A549 (cell line): ENCODE measurements around the gene PRKN. TPM values are rescaled to one million over a fixed set of nuclear protein-coding genes. Genes with fewer than 3 reads are reported as not detected.

Experiments used
- ATAC-seq, 2 experiments: fragments of 200-7000 bp in 1 of 2; fragments of >200 bp in 1 of 2; cut with Nextera tagmentation in 1 of 2; cut with Tn5 transposase in 1 of 2; 3 replicates each; pipeline versions ENCODE4 v1.8.0 to v1.9.1; 2018 to 2020; ENCODE audit warnings: mild to moderate bottlenecking in 1 of 2, moderate library complexity in 1 of 2
- CTCF ChIA-PET: fragments of 300-600 bp; sonication (Branson Sonifier 250); formaldehyde crosslinking; extraction: SDS; loops from one replicate; lab custom pipeline; 2021; ENCODE audit warnings: antibody characterized with exemption, inconsistent platforms; lab: Yijun Ruan, JAX
- POLR2A ChIA-PET: fragments of 350-600 bp; formaldehyde crosslinking; extraction: SDS; loops from one replicate; lab custom pipeline; 2021; ENCODE audit warnings: antibody characterized with exemption, inconsistent platforms; lab: Yijun Ruan, JAX
- DNase-seq, 2 experiments: peaks; one replicate each; pipeline versions ENCODE4 v3.0.0 to v3.0.0-alpha.2; 2011 to 2016; ENCODE audit warnings: low read depth in 1 of 2, low spot score in 1 of 2
- FAIRE-seq: peaks from 2 replicates; lab custom pipeline; 2011; peaks lifted over from hg19 to GRCh38; lab: Jason Lieb, UNC
- H3K27ac ChIP-seq, 2 experiments: fragments of >200 bp; sonication (Bioruptor Twin); formaldehyde crosslinking; 3 replicates each; pipeline ENCODE4 v1.5.1; 2016 to 2017
- H3K4me1 ChIP-seq: fragments of >200 bp; sonication (Bioruptor Twin); formaldehyde crosslinking; 3 replicates; pipeline ENCODE4 v1.6.1; 2016
- H3K4me2 ChIP-seq: fragments of >200 bp; sonication (Bioruptor Twin); formaldehyde crosslinking; 3 replicates; pipeline ENCODE4 v1.6.1; 2016
- H3K4me3 ChIP-seq: fragments of >200 bp; sonication (Bioruptor Twin); formaldehyde crosslinking; 3 replicates; pipeline ENCODE4 v1.5.1; 2016
- H3K9me3 ChIP-seq: fragments of >200 bp; sonication (Bioruptor Twin); formaldehyde crosslinking; 3 replicates; pipeline ENCODE4 v1.6.1; 2016
- CBX8 ChIP-seq: fragments of 200-600 bp; sonication (generic); IDR thresholded peaks from 2 replicates; pipeline ENCODE4 v1.6.1; 2016
- CEBPB ChIP-seq, 2 experiments: fragments of >200 bp in 1 of 2; sonication (Bioruptor Twin) in 1 of 2; formaldehyde crosslinking in 1 of 2; IDR thresholded peaks; 2 replicates each; pipeline ENCODE4 v1.6.1; 2012 to 2016
- CHD2 ChIP-seq: fragments of 150-350 bp; IDR thresholded peaks from 2 replicates; pipeline ENCODE4 v1.6.1; 2014; ENCODE audit warnings: low read length; ENCODE audit not compliant: partially characterized antibody
- CHD4 ChIP-seq: fragments of 200-600 bp; sonication (generic); IDR thresholded peaks from 2 replicates; pipeline ENCODE4 v1.6.1; 2016; ENCODE audit warnings: antibody characterized with exemption, mild to moderate bottlenecking, borderline replicate concordance
- E2F6 ChIP-seq: IDR thresholded peaks from 2 replicates; pipeline ENCODE4 v1.6.1; 2012; ENCODE audit warnings: low read depth, borderline replicate concordance
- EHMT2 ChIP-seq: fragments of 200-600 bp; sonication (generic); IDR thresholded peaks from 2 replicates; pipeline ENCODE4 v1.6.1; 2016; ENCODE audit warnings: antibody characterized with exemption, low read depth, mild to moderate bottlenecking, moderate library complexity
- EP300 ChIP-seq, 2 experiments: fragments of >200 bp; sonication (Bioruptor Twin); formaldehyde crosslinking; IDR thresholded peaks; 2 replicates in 1 of 2; 3 replicates in 1 of 2; pipeline ENCODE4 v1.6.1; 2016 to 2017
- FOSB ChIP-seq: fragments of 250-450 bp; sonication (Bioruptor Pico); IDR thresholded peaks from 2 replicates; pipeline ENCODE4 v1.5.0; 2020; ENCODE audit warnings: mild to moderate bottlenecking, moderate library complexity
- FOXS1 ChIP-seq: fragments of 250-450 bp; sonication (Bioruptor Pico); IDR thresholded peaks from 2 replicates; pipeline ENCODE4 v1.5.0; 2020; ENCODE audit warnings: mild to moderate bottlenecking, moderate library complexity
- GATA3 ChIP-seq: IDR thresholded peaks from 2 replicates; pipeline ENCODE4 v1.6.1; 2012; ENCODE audit warnings: borderline replicate concordance
- HOXB13 ChIP-seq: fragments of 250-450 bp; sonication (Bioruptor Pico); IDR thresholded peaks from 2 replicates; pipeline ENCODE4 v1.5.0; 2020; ENCODE audit warnings: low read depth, mild to moderate bottlenecking, moderate library complexity
- JUN ChIP-seq, 2 experiments: fragments of >200 bp; sonication (Bioruptor Twin); formaldehyde crosslinking; IDR thresholded peaks; 2 replicates in 1 of 2; 3 replicates in 1 of 2; pipeline ENCODE4 v1.6.1; 2016 to 2017
- KDM5A ChIP-seq: fragments of 200-600 bp; sonication (generic); IDR thresholded peaks from 2 replicates; pipeline ENCODE4 v1.6.1; 2016; ENCODE audit warnings: antibody characterized with exemption, mild to moderate bottlenecking
- MYC ChIP-seq: IDR thresholded peaks from 2 replicates; pipeline ENCODE4 v1.6.1; 2012; ENCODE audit warnings: mild to moderate bottlenecking, inconsistent platforms, low read length, improper control_type of control experiment, borderline replicate concordance
- NFE2L2 ChIP-seq: fragments of 150-350 bp; conservative IDR thresholded peaks from 2 replicates; pipeline ENCODE4 v1.6.1; 2014; ENCODE audit warnings: low read length
- NPAS2 ChIP-seq: fragments of 250-450 bp; sonication (Bioruptor Pico); IDR thresholded peaks from 2 replicates; pipeline ENCODE4 v1.8.0; 2022; ENCODE audit warnings: mild to moderate bottlenecking, moderate library complexity, borderline replicate concordance
- POLR2A ChIP-seq: IDR thresholded peaks from 2 replicates; pipeline ENCODE4 v1.6.1; 2012; ENCODE audit warnings: mild to moderate bottlenecking, low read length
- POLR2AphosphoS2 ChIP-seq: conservative IDR thresholded peaks from 2 replicates; pipeline ENCODE4 v1.6.1; 2012; ENCODE audit warnings: low read length, improper control_type of control experiment, inconsistent platforms
- RAD21 ChIP-seq, 2 experiments: fragments of >200 bp in 1 of 2; sonication (Bioruptor Twin) in 1 of 2; formaldehyde crosslinking in 1 of 2; IDR thresholded peaks in 1 of 2; conservative IDR thresholded peaks in 1 of 2; 2 replicates in 1 of 2; 3 replicates in 1 of 2; pipeline ENCODE4 v1.6.1; 2012 to 2018; ENCODE audit warnings: inconsistent platforms in 1 of 2
- SREBF2 ChIP-seq: fragments of 450-650 bp; IDR thresholded peaks from 2 replicates; pipeline ENCODE4 v1.6.1; 2014; ENCODE audit warnings: mild to moderate bottlenecking, moderate library complexity
- TFCP2L1 ChIP-seq: fragments of 250-450 bp; sonication (Bioruptor Pico); IDR thresholded peaks from 2 replicates; pipeline ENCODE4 v1.5.0; 2021; ENCODE audit warnings: mild to moderate bottlenecking
- TP53 ChIP-seq: fragments of 250-450 bp; sonication (Bioruptor Pico); IDR thresholded peaks from 2 replicates; pipeline ENCODE4 v1.5.0; 2021; ENCODE audit warnings: mild to moderate bottlenecking, moderate library complexity
- ZC3H11A ChIP-seq: fragments of 450-650 bp; IDR thresholded peaks from 2 replicates; pipeline ENCODE4 v1.6.1; 2014; ENCODE audit warnings: antibody characterized with exemption, mild to moderate bottlenecking
- ZFP36 ChIP-seq: fragments of 450-650 bp; IDR thresholded peaks from 2 replicates; pipeline ENCODE4 v1.6.1; 2014; ENCODE audit warnings: borderline replicate concordance; ENCODE audit not compliant: partially characterized antibody
- ZNF302 ChIP-seq: fragments of 250-450 bp; sonication (Bioruptor Pico); IDR thresholded peaks from 2 replicates; pipeline ENCODE4 v1.9.0; 2021; ENCODE audit warnings: inconsistent platforms, mild to moderate bottlenecking, moderate library complexity
- ZSCAN20 ChIP-seq: fragments of 250-450 bp; sonication (Bioruptor Pico); IDR thresholded peaks from 2 replicates; pipeline ENCODE4 v1.8.0; 2022; ENCODE audit warnings: mild to moderate bottlenecking, moderate library complexity
- WGBS: methylation state at CpG from one replicate; pipeline ENCODE4 v1.1.6; 2017; ENCODE audit errors: missing lambda C conversion rate; 5-methylcytosine and 5-hydroxymethylcytosine counted together
- polyA plus RNA-seq, 4 experiments: library from polyadenylated mRNA; depleted of rRNA in 3 of 4; stranded (reverse); fragments of >200 nt; fragmentation: RNase III in 1 of 4; extraction: RNeasy Plus Mini Kit Qiagen cat#74134 plus additional on column Dnase treatment in 1 of 4; gene quantifications; 2 replicates in 3 of 4; 3 replicates in 1 of 4; pipeline ENCODE4 v1.2.3, GENCODE V29; 2011 to 2017
- TF ChIP-seq, protein P1 (sequence below): fragments of 150-350 bp; IDR thresholded peaks from 2 replicates; pipeline ENCODE4 v1.6.1; 2014; ENCODE audit warnings: low read depth, mild to moderate bottlenecking, low read length
- TF ChIP-seq, protein P2 (sequence below): fragments of >200 bp; sonication (Bioruptor Twin); formaldehyde crosslinking; IDR thresholded peaks from 3 replicates; pipeline ENCODE4 v1.5.1; 2016
- TF ChIP-seq, protein P3 (sequence below): fragments of >200 bp; sonication (Bioruptor Twin); formaldehyde crosslinking; IDR thresholded peaks from 3 replicates; pipeline ENCODE4 v1.6.1; 2016
- TF ChIP-seq, protein P4 (sequence below): fragments of >200 bp; sonication (Bioruptor Twin); formaldehyde crosslinking; IDR thresholded peaks from 2 replicates; pipeline ENCODE4 v1.6.1; 2016

The PRKN gene
- polyA plus RNA-seq, 2 of the 4 experiments (the other 2 are of a cell fraction), result 0.36 to 0.39 TPM

GRCh38 chr6:161674930-161675682 is 1052.5 kb downstream of the PRKN start:
- FAIRE-seq, result no peak
- no peak for ATAC-seq

GRCh38 chr6:161673026-161673425 is 1054.5 kb downstream of the PRKN start:
- POLR2A ChIA-PET, result no interaction called here
- Histone ChIP-seq H3K4me3 (no peak overlapping the region), H3K9me3 (no peaks in the 10 kb centered on the region), H3K4me2 (no peak overlapping the region), H3K4me1 (no peaks in the 10 kb centered on the region), H3K27ac (no peak overlapping the region)
- ATAC-seq (no peak), DNase-seq (no peak), FAIRE-seq (no peak)
- WGBS, result 50% methylated on average over 6 of the region's 6 CpGs
- CTCF ChIA-PET, result no interaction called here
- no peak for TF ChIP-seq ZSCAN20 (CRISPR knock-in tag)
- TF ChIP-seq POLR2A, result no peak
- no peak for TF ChIP-seq NPAS2 (CRISPR knock-in tag)
- TF ChIP-seq, protein P1, sequence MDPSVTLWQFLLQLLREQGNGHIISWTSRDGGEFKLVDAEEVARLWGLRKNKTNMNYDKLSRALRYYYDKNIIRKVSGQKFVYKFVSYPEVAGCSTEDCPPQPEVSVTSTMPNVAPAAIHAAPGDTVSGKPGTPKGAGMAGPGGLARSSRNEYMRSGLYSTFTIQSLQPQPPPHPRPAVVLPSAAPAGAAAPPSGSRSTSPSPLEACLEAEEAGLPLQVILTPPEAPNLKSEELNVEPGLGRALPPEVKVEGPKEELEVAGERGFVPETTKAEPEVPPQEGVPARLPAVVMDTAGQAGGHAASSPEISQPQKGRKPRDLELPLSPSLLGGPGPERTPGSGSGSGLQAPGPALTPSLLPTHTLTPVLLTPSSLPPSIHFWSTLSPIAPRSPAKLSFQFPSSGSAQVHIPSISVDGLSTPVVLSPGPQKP, result no peak
- no peak for TF ChIP-seq ZC3H11A
- no peak for TF ChIP-seq E2F6
- no peak for TF ChIP-seq FOXS1 (CRISPR knock-in tag)
- no peak for TF ChIP-seq SREBF2
- TF ChIP-seq FOSB (CRISPR knock-in tag), result no peak
- TF ChIP-seq MYC, result no peak
- no peak for TF ChIP-seq NFE2L2
- TF ChIP-seq HOXB13 (CRISPR knock-in tag), result no peak
- no peak for TF ChIP-seq ZFP36
- TF ChIP-seq EHMT2, result no peak
- no peak for TF ChIP-seq KDM5A
- no peak for TF ChIP-seq TFCP2L1 (CRISPR knock-in tag)
- TF ChIP-seq POLR2AphosphoS2, result no peak
- no peak for TF ChIP-seq CBX8
- no peak for TF ChIP-seq CHD4
- TF ChIP-seq TP53 (CRISPR knock-in tag), result no peak

More at GRCh38 chr6:161674930-161675682, 1052.5 kb downstream of the PRKN start:
- Histone ChIP-seq H3K4me2 (no peak overlapping the region), H3K4me3 (no peak overlapping the region), H3K27ac (no peak overlapping the region), H3K9me3 (no peaks in the 10 kb centered on the region), H3K4me1 (no peaks in the 10 kb centered on the region)
- POLR2A ChIA-PET, result no interaction called here
- WGBS, result 67% methylated on average over 10 of the region's 10 CpGs
- no peak for DNase-seq
- CTCF ChIA-PET, result no interaction called here
- TF ChIP-seq, protein P2, sequence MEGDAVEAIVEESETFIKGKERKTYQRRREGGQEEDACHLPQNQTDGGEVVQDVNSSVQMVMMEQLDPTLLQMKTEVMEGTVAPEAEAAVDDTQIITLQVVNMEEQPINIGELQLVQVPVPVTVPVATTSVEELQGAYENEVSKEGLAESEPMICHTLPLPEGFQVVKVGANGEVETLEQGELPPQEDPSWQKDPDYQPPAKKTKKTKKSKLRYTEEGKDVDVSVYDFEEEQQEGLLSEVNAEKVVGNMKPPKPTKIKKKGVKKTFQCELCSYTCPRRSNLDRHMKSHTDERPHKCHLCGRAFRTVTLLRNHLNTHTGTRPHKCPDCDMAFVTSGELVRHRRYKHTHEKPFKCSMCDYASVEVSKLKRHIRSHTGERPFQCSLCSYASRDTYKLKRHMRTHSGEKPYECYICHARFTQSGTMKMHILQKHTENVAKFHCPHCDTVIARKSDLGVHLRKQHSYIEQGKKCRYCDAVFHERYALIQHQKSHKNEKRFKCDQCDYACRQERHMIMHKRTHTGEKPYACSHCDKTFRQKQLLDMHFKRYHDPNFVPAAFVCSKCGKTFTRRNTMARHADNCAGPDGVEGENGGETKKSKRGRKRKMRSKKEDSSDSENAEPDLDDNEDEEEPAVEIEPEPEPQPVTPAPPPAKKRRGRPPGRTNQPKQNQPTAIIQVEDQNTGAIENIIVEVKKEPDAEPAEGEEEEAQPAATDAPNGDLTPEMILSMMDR, result no peak
- no peak for TF ChIP-seq RAD21 (conservative IDR thresholded peaks at IDR 0.05 in 1 of 2, IDR thresholded peaks at IDR 0.05 in 1 of 2)
- TF ChIP-seq, protein P3, sequence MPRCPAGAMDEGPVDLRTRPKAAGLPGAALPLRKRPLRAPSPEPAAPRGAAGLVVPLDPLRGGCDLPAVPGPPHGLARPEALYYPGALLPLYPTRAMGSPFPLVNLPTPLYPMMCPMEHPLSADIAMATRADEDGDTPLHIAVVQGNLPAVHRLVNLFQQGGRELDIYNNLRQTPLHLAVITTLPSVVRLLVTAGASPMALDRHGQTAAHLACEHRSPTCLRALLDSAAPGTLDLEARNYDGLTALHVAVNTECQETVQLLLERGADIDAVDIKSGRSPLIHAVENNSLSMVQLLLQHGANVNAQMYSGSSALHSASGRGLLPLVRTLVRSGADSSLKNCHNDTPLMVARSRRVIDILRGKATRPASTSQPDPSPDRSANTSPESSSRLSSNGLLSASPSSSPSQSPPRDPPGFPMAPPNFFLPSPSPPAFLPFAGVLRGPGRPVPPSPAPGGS, result no peak
- no peak for TF ChIP-seq HOXB13 (CRISPR knock-in tag)
- no peak for TF ChIP-seq GATA3
- no peak for TF ChIP-seq TP53 (CRISPR knock-in tag)
- TF ChIP-seq FOXS1 (CRISPR knock-in tag), result no peak
- no peak for TF ChIP-seq E2F6
- no peak for TF ChIP-seq CEBPB (IDR thresholded peaks at IDR 0.05)
- TF ChIP-seq JUN (IDR thresholded peaks at IDR 0.05), result no peak
- no peak for TF ChIP-seq CHD2
- TF ChIP-seq ZNF302 (CRISPR knock-in tag), result no peak
- TF ChIP-seq POLR2AphosphoS2, result no peak
- TF ChIP-seq, protein P4, sequence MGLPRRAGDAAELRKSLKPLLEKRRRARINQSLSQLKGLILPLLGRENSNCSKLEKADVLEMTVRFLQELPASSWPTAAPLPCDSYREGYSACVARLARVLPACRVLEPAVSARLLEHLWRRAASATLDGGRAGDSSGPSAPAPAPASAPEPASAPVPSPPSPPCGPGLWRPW, result no peak
- no peak for TF ChIP-seq EP300 (IDR thresholded peaks at IDR 0.05)
- TF ChIP-seq EHMT2, result no peak
